HUES48 (cell line): ENCODE data around the gene PGF.

Experiments
- H3K27ac ChIP-seq: one replicate; pipeline ENCODE4 v1.7.0; 2013; ENCODE audit warnings: low read depth, low read length, inconsistent platforms
- H3K27me3 ChIP-seq: 2 replicates; pipeline ENCODE4 v1.6.1; 2013; ENCODE audit warnings: mild to moderate bottlenecking, low read length; ENCODE audit not compliant: control insufficient read depth, insufficient read depth
- H3K36me3 ChIP-seq: 2 replicates; pipeline ENCODE4 v1.6.1; 2013; ENCODE audit warnings: low read length; ENCODE audit not compliant: control insufficient read depth, insufficient read depth
- H3K4me1 ChIP-seq: 2 replicates; pipeline ENCODE4 v1.6.1; 2013; ENCODE audit warnings: mild to moderate bottlenecking, low read length; ENCODE audit not compliant: control insufficient read depth, insufficient read depth
- H3K4me3 ChIP-seq: 2 replicates; pipeline ENCODE4 v1.5.1; 2013; ENCODE audit warnings: mild to moderate bottlenecking, low read depth, low read length
- H3K9ac ChIP-seq: 2 replicates; pipeline ENCODE4 v1.6.1; 2013; ENCODE audit warnings: mild to moderate bottlenecking, low read depth, low read length, moderate library complexity
- H3K9me3 ChIP-seq: 2 replicates; pipeline ENCODE4 v1.6.1; 2013; ENCODE audit warnings: low read length; ENCODE audit not compliant: control insufficient read depth, insufficient read depth

Gene PGF

GRCh38 chr14:74915826-74916225 is 39.6 kb downstream of the PGF start:
- Histone ChIP-seq H3K9ac (no peak overlapping the region), H3K27me3 (no peaks in the 10 kb centered on the region), H3K27ac (no peak overlapping the region)

GRCh38 chr14:74915426-74915825 is 40.0 kb downstream of the PGF start:
- Histone ChIP-seq H3K4me1 (no peaks in the 10 kb centered on the region), H3K36me3 (peaks cover 4% of the 10 kb centered on the region), H3K9ac (no peak overlapping the region), H3K27ac (no peak overlapping the region), H3K27me3 (no peaks in the 10 kb centered on the region), H3K4me3 (no peak overlapping the region), H3K9me3 (no peaks in the 10 kb centered on the region)

More at GRCh38 chr14:74915826-74916225, 39.6 kb downstream of the PGF start:
- Histone ChIP-seq H3K4me1 (no peaks in the 10 kb centered on the region), H3K4me3 (no peak overlapping the region), H3K9me3 (no peaks in the 10 kb centered on the region), H3K36me3 (peaks cover 4% of the 10 kb centered on the region)

GRCh38 chr14:74913986-74914573 is 41.3 kb downstream of the PGF start:
- Histone ChIP-seq H3K9ac (no peak overlapping the region), H3K4me3 (no peak overlapping the region), H3K27me3 (no peaks in the 10 kb centered on the region), H3K4me1 (no peaks in the 10 kb centered on the region), H3K9me3 (no peaks in the 10 kb centered on the region), H3K36me3 (peaks cover under 1% of the 10 kb centered on the region), H3K27ac (no peak overlapping the region)

DNA sequence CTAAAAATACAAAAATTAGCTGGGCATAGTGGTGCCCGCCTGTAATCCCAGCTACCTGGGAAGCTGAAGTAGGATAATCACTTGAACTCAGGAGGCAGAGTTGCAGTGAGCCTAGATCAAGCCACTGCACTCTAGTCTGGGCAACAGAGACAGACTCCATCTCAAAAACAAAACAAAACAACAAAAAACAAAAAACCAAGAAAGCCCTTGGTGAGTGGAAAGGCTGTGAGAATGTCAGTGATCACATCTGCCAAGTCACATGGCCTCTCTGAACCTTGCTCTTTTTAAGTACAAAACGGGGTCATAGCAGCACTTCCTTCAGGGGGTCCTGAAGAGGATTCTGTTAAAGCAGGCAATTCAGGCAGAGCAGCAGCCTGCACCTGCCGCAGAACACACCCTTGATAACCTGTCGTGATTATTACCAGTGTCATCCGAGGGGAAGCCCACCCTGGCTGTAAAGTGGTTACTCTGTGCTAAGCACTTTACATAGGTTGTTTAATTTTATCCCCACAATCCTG is 41.9 kb downstream of the PGF start:
- Histone ChIP-seq H3K9me3 (no peaks in the 10 kb centered on the region), H3K36me3 (no peaks in the 10 kb centered on the region), H3K27ac (no peak overlapping the region), H3K27me3 (no peaks in the 10 kb centered on the region), H3K4me3 (no peak overlapping the region), H3K9ac (no peak overlapping the region), H3K4me1 (no peaks in the 10 kb centered on the region)

DNA sequence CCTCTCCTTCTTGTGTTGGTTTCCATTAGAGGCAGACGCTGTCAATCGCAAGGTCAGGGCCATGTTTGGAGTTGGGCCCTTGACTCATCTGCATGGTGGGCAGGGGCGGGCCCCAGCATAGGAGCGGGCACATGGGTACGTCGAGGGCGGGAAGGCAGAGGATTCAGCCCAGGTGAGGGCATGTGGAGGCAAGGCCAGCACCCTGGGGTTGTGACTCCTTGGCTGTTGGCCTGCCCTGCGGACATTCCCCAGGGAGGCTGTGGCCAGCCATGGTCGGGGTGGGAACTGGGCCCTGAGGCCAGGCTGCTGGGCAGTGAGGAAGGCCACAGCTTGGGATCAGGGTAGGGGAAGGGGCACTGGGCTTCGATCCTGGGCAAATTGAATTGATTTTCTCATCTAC is 42.6 kb downstream of the PGF start:
- Histone ChIP-seq H3K4me3 (no peak overlapping the region), H3K9ac (no peak overlapping the region), H3K27ac (no peak overlapping the region), H3K4me1 (no peaks in the 10 kb centered on the region), H3K9me3 (no peaks in the 10 kb centered on the region), H3K27me3 (no peaks in the 10 kb centered on the region), H3K36me3 (no peaks in the 10 kb centered on the region)

DNA sequence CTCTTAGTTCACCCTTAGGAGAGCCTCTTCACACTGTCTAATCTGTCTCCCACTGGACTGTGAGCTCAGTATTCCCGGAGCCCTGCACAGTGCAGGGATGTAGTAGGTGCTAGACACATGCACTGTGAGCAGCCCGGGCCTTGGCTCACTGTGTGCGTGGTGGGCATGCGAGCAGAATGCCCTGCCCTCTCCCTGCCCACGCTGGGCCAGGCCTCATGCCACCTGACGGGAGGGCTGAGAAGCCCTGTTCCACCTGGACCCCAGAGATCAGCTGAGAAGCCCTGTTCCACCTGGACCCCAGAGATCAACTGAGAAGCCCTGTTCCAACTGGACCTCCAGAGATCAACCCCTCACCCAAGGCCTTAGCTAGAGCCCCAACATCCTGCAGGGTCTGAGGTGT is 43.3 kb downstream of the PGF start:
- no peak overlapping the region for H3K9ac ChIP-seq
- no peaks in the 10 kb centered on the region for H3K9me3 ChIP-seq
- no peak overlapping the region for H3K4me3 ChIP-seq
- no peaks in the 10 kb centered on the region for H3K4me1 ChIP-seq
- no peaks in the 10 kb centered on the region for H3K27me3 ChIP-seq
- H3K27ac ChIP-seq: no peak overlapping the region
- H3K36me3 ChIP-seq: no peaks in the 10 kb centered on the region

DNA sequence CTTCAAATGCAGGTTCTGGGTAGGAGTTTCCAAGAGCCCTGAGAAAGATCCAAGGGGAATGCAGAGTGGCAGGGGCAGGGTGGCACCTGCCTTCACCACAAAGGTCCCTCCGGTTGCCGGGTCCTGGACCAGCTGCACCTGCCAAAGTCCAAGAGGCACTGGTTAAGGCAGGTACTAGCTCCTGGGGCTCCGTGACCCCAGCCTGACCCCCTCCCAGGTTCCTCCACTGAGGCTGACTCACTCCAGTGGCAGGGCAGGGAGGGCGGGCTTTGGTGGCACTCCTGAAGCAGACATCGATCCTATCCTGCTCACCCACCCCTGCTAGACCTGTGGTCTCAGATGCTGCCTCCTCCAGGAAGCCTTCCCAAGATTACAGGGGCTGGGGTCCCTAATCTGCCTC is 43.7 kb downstream of the PGF start:
- Histone ChIP-seq H3K4me1 (no peaks in the 10 kb centered on the region), H3K4me3 (no peak overlapping the region), H3K36me3 (peaks cover 3% of the 10 kb centered on the region; the same call in 1 of the 2 replicates), H3K27me3 (no peaks in the 10 kb centered on the region), H3K9ac (no peak overlapping the region), H3K27ac (no peak overlapping the region), H3K9me3 (no peaks in the 10 kb centered on the region)

DNA sequence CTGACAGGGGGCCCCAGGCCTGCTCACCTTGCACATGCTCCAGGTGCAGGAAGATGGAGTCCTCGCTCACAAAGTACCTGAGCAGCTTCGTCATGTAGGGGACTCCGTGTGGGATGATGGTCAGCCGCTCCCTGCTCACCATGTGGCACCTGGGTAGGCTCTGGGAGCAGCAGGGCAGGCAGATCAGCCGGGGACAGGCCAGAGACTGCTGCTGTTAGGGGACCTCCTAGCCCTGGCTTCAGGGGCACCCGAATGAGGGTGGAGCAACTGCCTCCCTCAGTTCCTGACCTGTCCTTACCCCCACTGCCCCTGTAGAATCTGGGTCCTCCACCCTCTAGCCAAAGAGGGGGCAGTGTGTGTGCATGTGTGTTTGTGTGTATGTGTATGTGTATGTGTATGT is 44.2 kb downstream of the PGF start:
- H3K4me3 ChIP-seq: no peak overlapping the region
- H3K27me3 ChIP-seq: no peaks in the 10 kb centered on the region
- H3K9ac ChIP-seq: no peak overlapping the region
- H3K9me3 ChIP-seq: no peaks in the 10 kb centered on the region
- no peak overlapping the region for H3K27ac ChIP-seq
- no peaks in the 10 kb centered on the region for H3K4me1 ChIP-seq
- peaks cover 5% of the 10 kb centered on the region for H3K36me3 ChIP-seq

DNA sequence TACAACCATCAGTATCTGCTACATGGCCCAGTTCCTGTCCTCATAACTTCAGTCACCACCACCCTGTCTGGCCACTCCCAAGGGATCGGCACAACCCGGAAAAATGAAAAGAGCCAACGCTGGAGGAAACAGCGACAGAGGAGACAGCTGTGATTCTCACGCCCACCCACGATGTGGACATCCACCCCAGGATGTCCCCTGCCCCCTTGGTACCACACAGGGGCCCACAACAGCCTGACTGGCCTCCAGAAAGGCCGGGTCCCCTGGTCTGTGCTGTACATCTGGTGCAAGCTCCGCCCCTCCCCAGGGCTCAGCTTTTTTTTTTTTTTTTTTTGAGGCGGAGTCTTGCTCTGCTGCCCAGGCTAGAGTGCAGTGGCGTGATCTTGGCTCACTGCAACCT is 44.8 kb downstream of the PGF start:
- Histone ChIP-seq H3K36me3 (peaks cover 5% of the 10 kb centered on the region), H3K9me3 (no peaks in the 10 kb centered on the region), H3K4me3 (no peak overlapping the region), H3K9ac (no peak overlapping the region), H3K4me1 (no peaks in the 10 kb centered on the region), H3K27ac (no peak overlapping the region), H3K27me3 (no peaks in the 10 kb centered on the region)

GRCh38 chr14:74909911-74910310 is 45.5 kb downstream of the PGF start:
- Histone ChIP-seq H3K4me3 (no peak overlapping the region), H3K27ac (no peak overlapping the region), H3K9me3 (no peaks in the 10 kb centered on the region), H3K36me3 (peaks cover 5% of the 10 kb centered on the region), H3K4me1 (no peaks in the 10 kb centered on the region), H3K9ac (no peak overlapping the region), H3K27me3 (no peaks in the 10 kb centered on the region)

- Histone ChIP-seq H3K9me3 (no peaks in the 10 kb centered on the region), H3K4me3 (no peak overlapping the region), H3K27me3 (no peaks in the 10 kb centered on the region), H3K36me3 (peaks cover 7% of the 10 kb centered on the region), H3K4me1 (no peaks in the 10 kb centered on the region), H3K27ac (no peak overlapping the region), H3K9ac (no peak overlapping the region)
Observed at GRCh38 chr14:74909501-74909900, 45.9 kb downstream of the PGF start.
